Measurements from ENCODE around the gene ADCK1.

ADCK1 gene

GRCh38 chr14:77859934-77860570 is 60.1 kb downstream of the ADCK1 start:
- TF ChIP-seq CTCF (IDR thresholded peaks at IDR 0.05; ENCODE audit: low read depth, low read length) = no peak

GRCh38 chr14:77861201-77861600 is 61.3 kb downstream of the ADCK1 start:
- TF ChIP-seq CTCF (IDR thresholded peaks at IDR 0.05; ENCODE audit: low read depth, low read length) = no peak
- no peak for DNase-seq (ENCODE audit: extremely low read depth, low read depth)

More at GRCh38 chr14:77859934-77860570, 60.1 kb downstream of the ADCK1 start:
- DNase-seq (ENCODE audit: extremely low read depth, low read depth) = no peak

GRCh38 chr14:77862154-77862786 is 62.4 kb downstream of the ADCK1 start:
- TF ChIP-seq CTCF (IDR thresholded peaks at IDR 0.05; ENCODE audit: low read depth, low read length) = no peak; the same call in none of the 2 replicates
- DNase-seq (ENCODE audit: extremely low read depth, low read depth) = peak; percentile 22

- TF ChIP-seq CTCF (IDR thresholded peaks at IDR 0.05; ENCODE audit: low read depth, low read length) = no peak
- no peak for DNase-seq (ENCODE audit: extremely low read depth, low read depth)
These were observed 64.2 kb downstream of the ADCK1 start for GRCh38 chr14:77864085-77864484.

GRCh38 chr14:77864580-77864979 is 64.7 kb downstream of the ADCK1 start:
- TF ChIP-seq CTCF (IDR thresholded peaks at IDR 0.05; ENCODE audit: low read depth, low read length) = no peak
- no peak for DNase-seq (ENCODE audit: extremely low read depth, low read depth)

- TF ChIP-seq CTCF (IDR thresholded peaks at IDR 0.05; ENCODE audit: low read depth, low read length) = no peak
- no peak for DNase-seq (ENCODE audit: extremely low read depth, low read depth)
These were observed 65.5 kb downstream of the ADCK1 start for GRCh38 chr14:77865455-77865854.

GRCh38 chr14:77866932-77867331 is 67.0 kb downstream of the ADCK1 start:
- TF ChIP-seq CTCF (IDR thresholded peaks at IDR 0.05; ENCODE audit: low read depth, low read length) = no peak
- no peak for DNase-seq (ENCODE audit: extremely low read depth, low read depth)

Data from AG09319 (cell line).